H9 (cell line): ENCODE data around the gene HAO1. TPM values are rescaled to one million over a fixed set of nuclear protein-coding genes. Genes with fewer than 3 reads are reported as not detected.
A peak's percentile ranks its signal among the peaks of the same experiment; 100 is the strongest.

Experiments
- DNase-seq: peaks from one replicate; pipeline ENCODE4 v3.0.0-alpha.2; 2017
- H2AFZ ChIP-seq: one replicate; pipeline ENCODE4 v1.6.1; 2013; ENCODE audit warnings: mild to moderate bottlenecking, low read length, control low read depth, moderate library complexity
- H2AK5ac ChIP-seq: 2 replicates; pipeline ENCODE4 v1.6.1; 2013; ENCODE audit warnings: low read length, control low read depth, mixed read lengths; ENCODE audit not compliant: insufficient read length
- H2BK120ac ChIP-seq: one replicate; pipeline ENCODE4 v1.6.1; 2013; ENCODE audit warnings: low read depth, mild to moderate bottlenecking, low read length, control low read depth, inconsistent platforms; ENCODE audit not compliant: poor library complexity, severe bottlenecking
- H2BK12ac ChIP-seq: 2 replicates; pipeline ENCODE4 v1.6.1; 2013; ENCODE audit warnings: low read length, control low read depth, mixed read lengths, low read depth; ENCODE audit not compliant: insufficient read length
- H2BK15ac ChIP-seq: 2 replicates; pipeline ENCODE4 v1.6.1; 2013; ENCODE audit warnings: low read depth, low read length, control low read depth
- H2BK20ac ChIP-seq: one replicate; pipeline ENCODE4 v1.6.1; 2013; ENCODE audit warnings: low read depth, mild to moderate bottlenecking, low read length, control low read depth, inconsistent platforms; ENCODE audit not compliant: poor library complexity, severe bottlenecking
- H2BK5ac ChIP-seq: 2 replicates; pipeline ENCODE4 v1.6.1; 2013; ENCODE audit warnings: low read length, control low read depth, mixed read lengths; ENCODE audit not compliant: insufficient read length
- H3K14ac ChIP-seq: 2 replicates; pipeline ENCODE4 v1.6.1; 2013; ENCODE audit warnings: low read length, control low read depth; ENCODE audit not compliant: insufficient read depth
- H3K18ac ChIP-seq: 2 replicates; pipeline ENCODE4 v1.6.1; 2013; ENCODE audit warnings: low read depth, mild to moderate bottlenecking, mixed read lengths, low read length, control low read depth; ENCODE audit not compliant: insufficient read length
- H3K23ac ChIP-seq: 2 replicates; pipeline ENCODE4 v1.6.1; 2013; ENCODE audit warnings: low read length, control low read depth, mixed read lengths, low read depth; ENCODE audit not compliant: insufficient read length
- H3K23me2 ChIP-seq: 2 replicates; pipeline ENCODE4 v1.6.1; 2013; ENCODE audit warnings: low read depth, mild to moderate bottlenecking, mixed read lengths, low read length, control low read depth; ENCODE audit not compliant: insufficient read length, poor library complexity, severe bottlenecking
- H3K27ac ChIP-seq: 2 replicates; pipeline ENCODE4 v1.5.1; 2013; ENCODE audit warnings: low read length, control low read depth, mixed read lengths, low read depth; ENCODE audit not compliant: insufficient read length
- H3K27me3 ChIP-seq: 2 replicates; pipeline ENCODE4 v1.6.1; 2013; ENCODE audit warnings: low read length, control low read depth, inconsistent platforms; ENCODE audit not compliant: insufficient read depth
- H3K4ac ChIP-seq: 2 replicates; pipeline ENCODE4 v1.6.1; 2013; ENCODE audit warnings: low read depth, mild to moderate bottlenecking, control low read depth, inconsistent platforms, low read length, moderate library complexity
- H3K4me1 ChIP-seq: 2 replicates; pipeline ENCODE4 v1.6.1; 2013; ENCODE audit warnings: low read length, control low read depth, inconsistent platforms; ENCODE audit not compliant: insufficient read depth
- H3K4me2 ChIP-seq: 2 replicates; pipeline ENCODE4 v1.6.1; 2013; ENCODE audit warnings: low read length, control low read depth, mixed read lengths; ENCODE audit not compliant: insufficient read length, insufficient read depth
- H3K56ac ChIP-seq: 2 replicates; pipeline ENCODE4 v1.6.1; 2013; ENCODE audit warnings: low read depth, mild to moderate bottlenecking, mixed read lengths, low read length, control low read depth; ENCODE audit not compliant: insufficient read length
- H3K79me1 ChIP-seq: 2 replicates; pipeline ENCODE4 v1.6.1; 2013; ENCODE audit warnings: low read depth, mild to moderate bottlenecking, moderate library complexity, low read length, control low read depth, inconsistent platforms; ENCODE audit not compliant: insufficient read depth, poor library complexity, severe bottlenecking
- H3K79me2 ChIP-seq: 2 replicates; pipeline ENCODE4 v1.6.1; 2013; ENCODE audit warnings: low read length, control low read depth, inconsistent platforms; ENCODE audit not compliant: insufficient read depth
- H3K9ac ChIP-seq: 2 replicates; pipeline ENCODE4 v1.6.1; 2013; ENCODE audit warnings: low read length, control low read depth, mixed read lengths; ENCODE audit not compliant: insufficient read length; ENCODE audit errors: extremely low read depth
- H3K9me3 ChIP-seq: one replicate; pipeline ENCODE4 v1.6.1; 2013; ENCODE audit warnings: low read depth, low read length, inconsistent platforms; ENCODE audit not compliant: control insufficient read depth
- H3T11ph ChIP-seq: one replicate; pipeline ENCODE4 v1.6.1; 2013; ENCODE audit warnings: mild to moderate bottlenecking, low read length, control low read depth, inconsistent platforms
- H4K20me1 ChIP-seq: one replicate; pipeline ENCODE4 v1.6.1; 2013; ENCODE audit not compliant: control insufficient read depth, insufficient read length, insufficient read depth
- H4K5ac ChIP-seq: 2 replicates; pipeline ENCODE4 v1.6.1; 2013; ENCODE audit warnings: low read depth, mild to moderate bottlenecking, mixed read lengths, low read length, control low read depth; ENCODE audit not compliant: insufficient read length
- H4K8ac ChIP-seq: replicated peaks from 2 replicates; pipeline ENCODE4 v1.6.1; 2013; ENCODE audit warnings: low read length, control low read depth, mixed read lengths, low read depth; ENCODE audit not compliant: insufficient read length
- H4K91ac ChIP-seq: 2 replicates; pipeline ENCODE4 v1.6.1; 2013; ENCODE audit warnings: low read depth, mild to moderate bottlenecking, moderate library complexity, mixed read lengths, low read length, control low read depth; ENCODE audit not compliant: insufficient read length
- H3K27ac Mint-ChIP-seq, 3 experiments: 2 replicates in 2 of 3; 3 replicates in 1 of 3; pipeline ENCODE4 v1.8.0; 2020 to 2021; ENCODE audit warnings: mixed read lengths in 3 of 3, mild to moderate bottlenecking in 1 of 3, moderate library complexity in 1 of 3
- H3K27me3 Mint-ChIP-seq: 2 replicates; pipeline ENCODE4 v1.8.0; 2021; ENCODE audit warnings: low read depth, mild to moderate bottlenecking, moderate library complexity, mixed read lengths
- H3K36me3 Mint-ChIP-seq, 3 experiments: 2 replicates in 2 of 3; 3 replicates in 1 of 3; pipeline ENCODE4 v1.8.0; 2020 to 2021; ENCODE audit warnings: low read depth in 3 of 3, mixed read lengths in 3 of 3; ENCODE audit not compliant: insufficient read depth in 1 of 3
- H3K4me1 Mint-ChIP-seq, 2 experiments: 2 replicates each; pipeline ENCODE4 v1.8.0; 2020; ENCODE audit warnings: mixed read lengths in 2 of 2
- H3K4me3 Mint-ChIP-seq, 2 experiments: 2 replicates in 1 of 2; 3 replicates in 1 of 2; pipeline ENCODE4 v1.8.0; 2020 to 2021; ENCODE audit warnings: mild to moderate bottlenecking in 2 of 2, mixed read lengths in 2 of 2, moderate library complexity in 1 of 2
- H3K9me3 Mint-ChIP-seq, 2 experiments: 2 replicates in 1 of 2; 3 replicates in 1 of 2; pipeline ENCODE4 v1.8.0; 2020; ENCODE audit warnings: mild to moderate bottlenecking in 2 of 2, mixed read lengths in 2 of 2, moderate library complexity in 1 of 2
- CTCF ChIP-seq: fragments of 200-600 bp; sonication (generic); conservative IDR thresholded peaks from 3 replicates; pipeline ENCODE4 v1.8.0; 2021; ENCODE audit warnings: antibody characterized with exemption, mild to moderate bottlenecking
- WGBS: extraction: QIAGEN DNeasy Blood & Tissue Kit; methylation state at CpG from one replicate; pipeline ENCODE4 v1.1.7; 2013; ENCODE audit warnings: missing lambda C conversion rate, low lambda C conversion rate, mixed read lengths; ENCODE audit not compliant: insufficient read length; ENCODE audit errors: extremely low coverage; 5-methylcytosine and 5-hydroxymethylcytosine counted together
- total RNA-seq: library from RNA; stranded (reverse); gene quantifications from 2 replicates; pipeline ENCODE4 v1.2.1, GENCODE V29; 2021

Gene HAO1
- total RNA-seq, 1 experiment from 2014 or later, result not detected

- Histone ChIP-seq H3K4me2 (no peak overlapping the region), H3K9ac (no peak overlapping the region), H3K14ac (no peak overlapping the region)
These were observed 98.8 kb downstream of the HAO1 start for GRCh38 chr20:7841291-7841970.

More at GRCh38 chr20:7841291-7841970, 98.8 kb downstream of the HAO1 start:
- Histone ChIP-seq H2BK5ac (no peak overlapping the region), H2BK120ac (no peak overlapping the region), H3K56ac (no peak overlapping the region), H3K18ac (no peak overlapping the region), H3K4me1 (no peaks in the 10 kb centered on the region), H3K27ac (no peak overlapping the region), H4K91ac (no peak overlapping the region), H2BK15ac (no peak overlapping the region), H4K20me1 (no peaks in the 10 kb centered on the region), H3K79me1 (no peaks in the 10 kb centered on the region), H3K23ac (no peak overlapping the region), H4K5ac (no peak overlapping the region), H2BK20ac (no peak overlapping the region), H2BK12ac (no peak overlapping the region), H3T11ph (no peak overlapping the region), H3K4ac (no peak overlapping the region), H2AK5ac (no peak overlapping the region), H3K27me3 (no peaks in the 10 kb centered on the region), H2AFZ (no peak overlapping the region), H4K8ac (no peak overlapping the region), H3K79me2 (no peaks in the 10 kb centered on the region), H3K23me2 (no peaks in the 10 kb centered on the region), H3K9me3 (no peaks in the 10 kb centered on the region)
- WGBS, result no CpG with 5 or more reads among the region's 2 CpGs
- no peak for DNase-seq
- Mint-ChIP-seq H3K9me3 (no peaks in the 10 kb centered on the region), H3K36me3 (no peaks in the 10 kb centered on the region), H3K4me3 (no peak overlapping the region), H3K27me3 (no peaks in the 10 kb centered on the region), H3K4me1 (no peaks in the 10 kb centered on the region), H3K27ac (peak overlapping the region in 1 of 3 experiments; percentile 35; a peak in 1 of 7 replicates)
- no peak for TF ChIP-seq CTCF
